ENCODE data around the gene CPA2.

GRCh38 chr7:130319541-130319940 is 52.9 kb downstream of the CPA2 start:
- TF ChIP-seq, protein P1, sequence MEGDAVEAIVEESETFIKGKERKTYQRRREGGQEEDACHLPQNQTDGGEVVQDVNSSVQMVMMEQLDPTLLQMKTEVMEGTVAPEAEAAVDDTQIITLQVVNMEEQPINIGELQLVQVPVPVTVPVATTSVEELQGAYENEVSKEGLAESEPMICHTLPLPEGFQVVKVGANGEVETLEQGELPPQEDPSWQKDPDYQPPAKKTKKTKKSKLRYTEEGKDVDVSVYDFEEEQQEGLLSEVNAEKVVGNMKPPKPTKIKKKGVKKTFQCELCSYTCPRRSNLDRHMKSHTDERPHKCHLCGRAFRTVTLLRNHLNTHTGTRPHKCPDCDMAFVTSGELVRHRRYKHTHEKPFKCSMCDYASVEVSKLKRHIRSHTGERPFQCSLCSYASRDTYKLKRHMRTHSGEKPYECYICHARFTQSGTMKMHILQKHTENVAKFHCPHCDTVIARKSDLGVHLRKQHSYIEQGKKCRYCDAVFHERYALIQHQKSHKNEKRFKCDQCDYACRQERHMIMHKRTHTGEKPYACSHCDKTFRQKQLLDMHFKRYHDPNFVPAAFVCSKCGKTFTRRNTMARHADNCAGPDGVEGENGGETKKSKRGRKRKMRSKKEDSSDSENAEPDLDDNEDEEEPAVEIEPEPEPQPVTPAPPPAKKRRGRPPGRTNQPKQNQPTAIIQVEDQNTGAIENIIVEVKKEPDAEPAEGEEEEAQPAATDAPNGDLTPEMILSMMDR (IDR thresholded peaks at IDR 0.05): no peak
- TF ChIP-seq POLR2A (IDR thresholded peaks at IDR 0.05): no peak
